Uterus (tissue), 2 donors: ENCODE results near the gene FPR2.

Experiments used
- CTCF ChIP-seq, 4 experiments: fragments of 200-600 bp in 2 of 4; fragments of 450-650 bp in 2 of 4; sonication (generic) in 2 of 4; IDR thresholded peaks; one replicate each; pipeline ENCODE4 v1.5.1; 2016 to 2019; ENCODE audit warnings: antibody characterized with exemption in 4 of 4, mild to moderate bottlenecking in 2 of 4, moderate library complexity in 1 of 4
- POLR2A ChIP-seq, 2 donors: fragments of 450-650 bp; IDR thresholded peaks; one replicate each; pipeline ENCODE4 v1.6.1; 2016; ENCODE audit warnings: antibody characterized with exemption in 2 of 2, mild to moderate bottlenecking in 1 of 2, moderate library complexity in 1 of 2

GRCh38 chr19:51721905-51722304, 39.1 kb upstream of the FPR2 start:
- TF ChIP-seq CTCF (IDR thresholded peaks at IDR 0.05): no peak
- no peak for TF ChIP-seq POLR2A (IDR thresholded peaks at IDR 0.05)
